KOPT-K1 (cell line): Measurements from ENCODE around the gene TEDC1.

Source experiments
- H3K27ac ChIP-seq: fragments of 200-600 bp; sonication (generic); 2 replicates; pipeline ENCODE4 v1.5.1; 2016; ENCODE audit warnings: antibody characterized with exemption, mild to moderate bottlenecking, low read depth, low read length; ENCODE audit not compliant: poor library complexity, severe bottlenecking
- H3K36me3 ChIP-seq: fragments of 200-600 bp; sonication (generic); 2 replicates; pipeline ENCODE4 v1.5.1; 2017; ENCODE audit warnings: antibody characterized with exemption, mild to moderate bottlenecking, low read length, moderate library complexity; ENCODE audit not compliant: insufficient read depth
- H3K9me3 ChIP-seq: fragments of 200-600 bp; sonication (generic); 2 replicates; pipeline ENCODE4 v1.5.1; 2017; ENCODE audit warnings: antibody characterized with exemption, low read length, mild to moderate bottlenecking; ENCODE audit not compliant: insufficient read depth, poor library complexity, severe bottlenecking

TEDC1 gene

GRCh38 chr14:105493921-105494605, 3.0 kb downstream of the TEDC1 start:
- Histone ChIP-seq H3K27ac (no peak overlapping the region), H3K9me3 (no peaks in the 10 kb centered on the region), H3K36me3 (peaks cover 33% of the 10 kb centered on the region; the same call in 1 of the 2 replicates)

GRCh38 chr14:105494606-105494929, 3.5 kb downstream of the TEDC1 start:
- peaks cover 33% of the 10 kb centered on the region; the same call in 1 of the 2 replicates for H3K36me3 ChIP-seq
- no peak overlapping the region for H3K27ac ChIP-seq
- H3K9me3 ChIP-seq, result no peaks in the 10 kb centered on the region

GRCh38 chr14:105495101-105495989, 4.3 kb downstream of the TEDC1 start:
- no peak overlapping the region for H3K27ac ChIP-seq
- H3K9me3 ChIP-seq, result no peaks in the 10 kb centered on the region
- peaks cover 33% of the 10 kb centered on the region; the same call in 1 of the 2 replicates for H3K36me3 ChIP-seq

- peaks cover 33% of the 10 kb centered on the region; the same call in 1 of the 2 replicates for H3K36me3 ChIP-seq
- H3K9me3 ChIP-seq, result no peaks in the 10 kb centered on the region
- H3K27ac ChIP-seq, result no peak overlapping the region
Observed at GRCh38 chr14:105495990-105496830, 5.2 kb downstream of the TEDC1 start.

- Histone ChIP-seq H3K27ac (no peak overlapping the region), H3K9me3 (no peaks in the 10 kb centered on the region), H3K36me3 (peaks cover 33% of the 10 kb centered on the region; the same call in 1 of the 2 replicates)
Observed at GRCh38 chr14:105496831-105497591, 6.0 kb downstream of the TEDC1 start.

GRCh38 chr14:105497671-105498429, 6.8 kb downstream of the TEDC1 start:
- Histone ChIP-seq H3K9me3 (no peaks in the 10 kb centered on the region), H3K27ac (no peak overlapping the region), H3K36me3 (peaks cover 26% of the 10 kb centered on the region; the same call in 1 of the 2 replicates)

- Histone ChIP-seq H3K36me3 (peaks cover 19% of the 10 kb centered on the region; the same call in 1 of the 2 replicates), H3K27ac (no peak overlapping the region), H3K9me3 (no peaks in the 10 kb centered on the region)
Observed at GRCh38 chr14:105498430-105499255, 7.6 kb downstream of the TEDC1 start.

- Histone ChIP-seq H3K27ac (no peak overlapping the region), H3K9me3 (no peaks in the 10 kb centered on the region), H3K36me3 (peaks cover 14% of the 10 kb centered on the region; the same call in 1 of the 2 replicates)
Observed at GRCh38 chr14:105499256-105500035, 8.4 kb downstream of the TEDC1 start.

GRCh38 chr14:105500036-105500725, 9.1 kb downstream of the TEDC1 start:
- H3K36me3 ChIP-seq, result peaks cover 11% of the 10 kb centered on the region; the same call in 1 of the 2 replicates
- no peaks in the 10 kb centered on the region for H3K9me3 ChIP-seq
- H3K27ac ChIP-seq, result no peak overlapping the region

GRCh38 chr14:105500726-105501101, 9.7 kb downstream of the TEDC1 start:
- Histone ChIP-seq H3K27ac (no peak overlapping the region), H3K36me3 (peaks cover 7% of the 10 kb centered on the region; the same call in 1 of the 2 replicates), H3K9me3 (no peaks in the 10 kb centered on the region)

- H3K27ac ChIP-seq, result no peak overlapping the region
- peaks cover 7% of the 10 kb centered on the region; the same call in 1 of the 2 replicates for H3K36me3 ChIP-seq
- H3K9me3 ChIP-seq, result no peaks in the 10 kb centered on the region
Observed at GRCh38 chr14:105501504-105502291, 10.7 kb downstream of the TEDC1 start.
